GM19099 (cell line): ENCODE data around the gene TLE4.

ENCODE experiments used
- POLR2A ChIP-seq: IDR thresholded peaks from 3 replicates; pipeline ENCODE4 v1.6.1; 2011; ENCODE audit warnings: low read depth; ENCODE audit not compliant: insufficient read length; ENCODE audit errors: extremely low read depth

TLE4 gene

GRCh38 chr9:79610019-79610631, 38.4 kb downstream of the TLE4 start:
- no peak for TF ChIP-seq POLR2A

- TF ChIP-seq POLR2A = no peak
These were observed 39.2 kb downstream of the TLE4 start for GRCh38 chr9:79610791-79611614.

- TF ChIP-seq POLR2A = no peak
These were observed 41.4 kb downstream of the TLE4 start for GRCh38 chr9:79613145-79613544.

- no peak for TF ChIP-seq POLR2A
These were observed 43.3 kb downstream of the TLE4 start for GRCh38 chr9:79615038-79615437.

- no peak for TF ChIP-seq POLR2A
These were observed 44.2 kb downstream of the TLE4 start for GRCh38 chr9:79616013-79616412.

- TF ChIP-seq POLR2A = no peak
These were observed 45.2 kb downstream of the TLE4 start for GRCh38 chr9:79616971-79617370.

GRCh38 chr9:79617395-79617794, 45.6 kb downstream of the TLE4 start:
- TF ChIP-seq POLR2A = no peak

- no peak for TF ChIP-seq POLR2A
These were observed 48.2 kb downstream of the TLE4 start for GRCh38 chr9:79619930-79620329.

- no peak for TF ChIP-seq POLR2A
These were observed 50.3 kb downstream of the TLE4 start for GRCh38 chr9:79621916-79622575.

GRCh38 chr9:79623799-79624721, 52.3 kb downstream of the TLE4 start:
- TF ChIP-seq POLR2A = no peak

GRCh38 chr9:79629721-79630120, 58.0 kb downstream of the TLE4 start:
- TF ChIP-seq POLR2A = no peak

- TF ChIP-seq POLR2A = no peak
These were observed 59.0 kb downstream of the TLE4 start for GRCh38 chr9:79630521-79631403.

GRCh38 chr9:79632060-79632459, 60.3 kb downstream of the TLE4 start:
- no peak for TF ChIP-seq POLR2A

GRCh38 chr9:79632705-79633104, 60.9 kb downstream of the TLE4 start:
- no peak for TF ChIP-seq POLR2A
